B cell (primary cell): ENCODE data around the gene IL5RA. TPM values are rescaled to one million over a fixed set of nuclear protein-coding genes. Genes with fewer than 3 reads are reported as not detected.

Source experiments
- ATAC-seq: fragments of 200-7000 bp; cut with Tn5 transposase; one replicate; pipeline ENCODE4 v1.10.0; 2021; ENCODE audit warnings: low read depth, mild to moderate bottlenecking, moderate number of reproducible peaks, moderate library complexity
- CTCF ChIA-PET: fragments of 350-600 bp; sonication (Branson Sonifier 250); formaldehyde crosslinking; loops from one replicate; lab custom pipeline; 2021; ENCODE audit warnings: antibody characterized with exemption, inconsistent platforms; lab: Charles Lee
- POLR2A ChIA-PET: fragments of 350-600 bp; sonication (Branson Sonifier 250); formaldehyde crosslinking; loops from one replicate; lab custom pipeline; 2021; ENCODE audit warnings: antibody characterized with exemption; lab: Charles Lee
- DNase-seq: peaks from one replicate; pipeline ENCODE4 v3.0.0; 2013
- H2AFZ ChIP-seq: 2 replicates; pipeline ENCODE4 v1.6.1; 2012; ENCODE audit warnings: mild to moderate bottlenecking, low read depth, low read length; ENCODE audit not compliant: insufficient read depth, poor library complexity, severe bottlenecking
- H3K27ac ChIP-seq, 2 donors: 1 replicate in 1 of 2; 2 replicates in 1 of 2; pipeline ENCODE4 v1.5.1; 2012 to 2013; ENCODE audit warnings: low read length in 2 of 2, mild to moderate bottlenecking in 2 of 2, moderate library complexity in 1 of 2
- H3K27me3 ChIP-seq, 4 experiments: fragments of 200-600 bp in 1 of 4; sonication (generic) in 1 of 4; replicated peaks in 1 of 4; 1 replicate in 2 of 4; 2 replicates in 2 of 4; pipeline versions ENCODE4 v1.6.1 to v1.7.0; 2013 to 2016; ENCODE audit warnings: low read length in 3 of 4, mild to moderate bottlenecking in 2 of 4, mixed read lengths in 1 of 4, moderate library complexity in 1 of 4; ENCODE audit not compliant: insufficient read depth in 4 of 4, control insufficient read depth in 3 of 4; ENCODE audit errors: control extremely low read depth in 1 of 4
- H3K36me3 ChIP-seq, 2 experiments: replicated peaks in 1 of 2; 1 replicate in 1 of 2; 2 replicates in 1 of 2; pipeline versions ENCODE4 v1.6.1 to v1.7.1; 2013; ENCODE audit warnings: low read length in 1 of 2; ENCODE audit not compliant: insufficient read depth in 2 of 2, control insufficient read depth in 1 of 2; ENCODE audit errors: control extremely low read depth in 1 of 2, extremely low read depth in 1 of 2
- H3K4me1 ChIP-seq, 2 donors: fragments of 200-600 bp in 1 of 2; sonication (generic) in 1 of 2; 1 replicate in 1 of 2; 2 replicates in 1 of 2; pipeline versions ENCODE4 v1.5.1 to v1.6.1; 2013 to 2017; ENCODE audit warnings: low read length in 2 of 2; ENCODE audit not compliant: control insufficient read depth in 2 of 2, insufficient read depth in 2 of 2
- H3K4me2 ChIP-seq: replicated peaks from 2 replicates; pipeline ENCODE3; 2012; ENCODE audit warnings: mild to moderate bottlenecking, low read depth, low read length; ENCODE audit not compliant: poor library complexity, severe bottlenecking
- H3K4me3 ChIP-seq, 5 experiments: fragments of 200-600 bp in 1 of 5; sonication (generic) in 1 of 5; 1 replicate in 3 of 5; 2 replicates in 2 of 5; pipeline versions ENCODE4 v1.5.1 to v1.7.0; 2011 to 2016; ENCODE audit warnings: low read length in 4 of 5, mild to moderate bottlenecking in 4 of 5, low read depth in 2 of 5, control low read depth in 1 of 5, moderate library complexity in 1 of 5; ENCODE audit not compliant: insufficient read depth in 1 of 5; ENCODE audit errors: control extremely low read depth in 1 of 5, extremely low read depth in 1 of 5
- H3K79me2 ChIP-seq: fragments of 200-600 bp; sonication (generic); one replicate; pipeline ENCODE4 v1.6.0; 2016; ENCODE audit warnings: low read length; ENCODE audit not compliant: control insufficient read depth, insufficient read depth
- H3K9ac ChIP-seq: fragments of 200-600 bp; sonication (generic); 2 replicates; pipeline ENCODE4 v1.6.1; 2017; ENCODE audit warnings: mild to moderate bottlenecking, low read length, moderate library complexity
- H3K9me3 ChIP-seq, 3 donors: one replicate each; pipeline versions ENCODE4 v1.6.1 to v1.7.1; 2013; ENCODE audit warnings: low read length in 2 of 3; ENCODE audit not compliant: control insufficient read depth in 2 of 3, insufficient read depth in 1 of 3; ENCODE audit errors: control extremely low read depth in 1 of 3
- H4K20me1 ChIP-seq: 2 replicates; pipeline ENCODE4 v1.6.0; 2012; ENCODE audit warnings: mild to moderate bottlenecking, low read length; ENCODE audit not compliant: insufficient read depth, control insufficient read depth, poor library complexity, severe bottlenecking
- H3K27ac Mint-ChIP-seq: one replicate; pipeline ENCODE4 v1.8.0; 2021; ENCODE audit warnings: mixed read lengths
- H3K27me3 Mint-ChIP-seq: one replicate; pipeline ENCODE4 v1.8.0; 2021; ENCODE audit warnings: mixed read lengths
- H3K4me1 Mint-ChIP-seq: one replicate; pipeline ENCODE4 v1.8.0; 2021; ENCODE audit warnings: mixed read lengths
- H3K4me3 Mint-ChIP-seq: one replicate; pipeline ENCODE4 v1.8.0; 2021; ENCODE audit warnings: mixed read lengths
- H3K9me3 Mint-ChIP-seq: one replicate; pipeline ENCODE4 v1.8.0; 2022; ENCODE audit warnings: mixed read lengths; ENCODE audit not compliant: insufficient read depth
- EZH2 ChIP-seq: IDR thresholded peaks from 2 replicates; pipeline ENCODE4 v1.6.1; 2012; ENCODE audit warnings: borderline replicate concordance, low read depth, mild to moderate bottlenecking, moderate library complexity, low read length; ENCODE audit not compliant: insufficient read depth, poor library complexity, severe bottlenecking
- WGBS: methylation state at CpG from one replicate; pipeline ENCODE4 v1.1.5; 2013; ENCODE audit warnings: missing lambda C conversion rate; ENCODE audit not compliant: insufficient coverage; 5-methylcytosine and 5-hydroxymethylcytosine counted together
- intact Hi-C: fragments of 100-400 bp; cut with micrococcal nuclease; formaldehyde crosslinking; loops from one replicate; pipeline ENCODE4 v1.10.0; 2022
- polyA plus RNA-seq: library from polyadenylated mRNA; depleted of rRNA; stranded (reverse); fragments of >200 nt; gene quantifications from 2 replicates; pipeline ENCODE4 v1.2.3, GENCODE V29; 2012
- total RNA-seq, 2 donors: library from RNA; stranded (reverse); fragments of 120-200 nt in 1 of 2; gene quantifications; 1 replicate in 1 of 2; 2 replicates in 1 of 2; pipeline versions ENCODE4 v1.2.3 to v1.2.4, GENCODE V29; 2013 to 2022
- TF ChIP-seq, protein P1 (sequence below): fragments of 200-600 bp; IDR thresholded peaks from one replicate; pipeline ENCODE4 v1.8.0; 2022; ENCODE audit warnings: antibody characterized with exemption, mild to moderate bottlenecking

IL5RA gene
- total and polyA plus RNA-seq, 2 donors (not counting 1 experiment from before 2014, with no cell fraction given) = 1.0 to 2.6 TPM

- Histone ChIP-seq H2AFZ (no peak overlapping the region), H3K9ac (no peak overlapping the region), H3K27me3 (no peaks in the 10 kb centered on the region), H3K4me2 (no peak overlapping the region), H4K20me1 (no peaks in the 10 kb centered on the region), H3K4me3 (no peak overlapping the region), H3K27ac (no peak overlapping the region), H3K4me1 (peaks cover 36 to 37% of the 10 kb centered on the region in 2 donors), H3K79me2 (no peaks in the 10 kb centered on the region), H3K9me3 (no peaks in the 10 kb centered on the region), H3K36me3 (no peaks in the 10 kb centered on the region)
- no peak overlapping the region for H3K27ac Mint-ChIP-seq
- 93% methylated on average over 3 of the region's 6 CpGs for WGBS
- ChIA-PET POLR2A (no interaction called here), CTCF (no interaction called here)
- ATAC-seq (no peak), DNase-seq (no peak)
- peaks cover 46% of the 10 kb centered on the region for H3K4me1 Mint-ChIP-seq
- TF ChIP-seq EZH2 = no peak
- TF ChIP-seq, protein P1, sequence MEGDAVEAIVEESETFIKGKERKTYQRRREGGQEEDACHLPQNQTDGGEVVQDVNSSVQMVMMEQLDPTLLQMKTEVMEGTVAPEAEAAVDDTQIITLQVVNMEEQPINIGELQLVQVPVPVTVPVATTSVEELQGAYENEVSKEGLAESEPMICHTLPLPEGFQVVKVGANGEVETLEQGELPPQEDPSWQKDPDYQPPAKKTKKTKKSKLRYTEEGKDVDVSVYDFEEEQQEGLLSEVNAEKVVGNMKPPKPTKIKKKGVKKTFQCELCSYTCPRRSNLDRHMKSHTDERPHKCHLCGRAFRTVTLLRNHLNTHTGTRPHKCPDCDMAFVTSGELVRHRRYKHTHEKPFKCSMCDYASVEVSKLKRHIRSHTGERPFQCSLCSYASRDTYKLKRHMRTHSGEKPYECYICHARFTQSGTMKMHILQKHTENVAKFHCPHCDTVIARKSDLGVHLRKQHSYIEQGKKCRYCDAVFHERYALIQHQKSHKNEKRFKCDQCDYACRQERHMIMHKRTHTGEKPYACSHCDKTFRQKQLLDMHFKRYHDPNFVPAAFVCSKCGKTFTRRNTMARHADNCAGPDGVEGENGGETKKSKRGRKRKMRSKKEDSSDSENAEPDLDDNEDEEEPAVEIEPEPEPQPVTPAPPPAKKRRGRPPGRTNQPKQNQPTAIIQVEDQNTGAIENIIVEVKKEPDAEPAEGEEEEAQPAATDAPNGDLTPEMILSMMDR = no peak
- no peaks in the 10 kb centered on the region for H3K9me3 Mint-ChIP-seq
- no peak overlapping the region for H3K4me3 Mint-ChIP-seq
- H3K27me3 Mint-ChIP-seq = no peaks in the 10 kb centered on the region
- intact Hi-C loops = no loop called here
Measured at GRCh38 chr3:3085782-3086181, 24.4 kb downstream of the IL5RA start.

DNA sequence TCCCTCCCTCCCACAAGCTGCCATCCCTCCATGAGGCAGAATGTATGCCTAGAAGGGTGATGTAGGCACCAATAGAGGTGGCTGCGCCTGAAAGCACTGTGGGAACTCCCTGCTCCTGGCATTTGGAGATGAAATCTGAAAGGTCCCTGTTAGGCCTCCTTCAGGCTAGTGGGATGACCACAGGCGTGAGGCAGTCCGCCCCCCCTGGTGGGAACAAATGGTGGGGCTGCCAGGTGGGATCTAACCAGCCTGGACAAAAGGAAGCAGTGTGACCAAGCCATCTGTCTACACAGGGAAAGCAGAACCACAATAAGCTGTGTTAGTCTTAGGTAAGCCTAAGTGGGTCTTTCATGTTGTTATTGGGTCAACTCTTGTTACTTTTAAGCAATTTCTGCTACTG is 25.3 kb downstream of the IL5RA start:
- H3K79me2 ChIP-seq = no peaks in the 10 kb centered on the region
- no peak overlapping the region for H3K4me3 Mint-ChIP-seq
- H3K36me3 ChIP-seq = no peaks in the 10 kb centered on the region
- POLR2A ChIA-PET = no interaction called here
- no peaks in the 10 kb centered on the region for H4K20me1 ChIP-seq
- intact Hi-C loops = no loop called here
- H3K4me1 Mint-ChIP-seq = peaks cover 43% of the 10 kb centered on the region
- ATAC-seq = no peak
- no peaks in the 10 kb centered on the region for H3K27me3 Mint-ChIP-seq
- 100% methylated on average over 3 of the region's 3 CpGs for WGBS
- no peaks in the 10 kb centered on the region for H3K9me3 Mint-ChIP-seq
- no peak overlapping the region for H2AFZ ChIP-seq
- no peak overlapping the region for H3K9ac ChIP-seq
- no peak overlapping the region for H3K27ac Mint-ChIP-seq
- peaks cover 36 to 37% of the 10 kb centered on the region in 2 donors for H3K4me1 ChIP-seq
- H3K4me3 ChIP-seq = no peak overlapping the region
- DNase-seq = no peak
- no peak overlapping the region for H3K4me2 ChIP-seq
- TF ChIP-seq, protein P1 = no peak
- TF ChIP-seq EZH2 = no peak
- H3K27ac ChIP-seq = no peak overlapping the region
- no peaks in the 10 kb centered on the region for H3K9me3 ChIP-seq
- CTCF ChIA-PET = no interaction called here
- H3K27me3 ChIP-seq = peaks cover 0 to 3% (median 0%) of the 10 kb centered on the region in 4 experiments
